ENCODE results near the gene ZNF844. TPM values are rescaled to one million over a fixed set of nuclear protein-coding genes. Genes with fewer than 3 reads are reported as not detected.

The ZNF844 gene
- total RNA-seq = 7.3 and 9.2 TPM in 2 replicates

GRCh38 chr19:12064590-12065538, at the start of gene ZNF844:
ZNF844 (plus strand) TSS chr19:12064731; CDS start chr19:12064874, 143 bp downstream.

GRCh38 chr19:12035220-12036172, 29.0 kb upstream of the ZNF844 start, which contains the start of gene ZNF433:
ZNF433 (minus strand) TSS chr19:12035679; CDS start chr19:12035539, 140 bp downstream.

GRCh38 chr19:12052497-12053169, 11.9 kb upstream of the ZNF844 start, which contains the start of gene ZNF878:
ZNF878 (minus strand) TSS chr19:12052961; CDS start chr19:12052801, 160 bp downstream.

Other genes starting within 250 kb of the ZNF844 start
- gene ZNF439, start 216.0 kb upstream of the ZNF844 start, total RNA-seq = 5.8 and 6.0 TPM in 2 replicates
- gene ZNF69, start 176.9 kb upstream of the ZNF844 start, total RNA-seq = 3.4 and 3.6 TPM in 2 replicates
- 7.6 and 7.8 TPM in 2 replicates for gene ZNF700, start 139.6 kb upstream of the ZNF844 start, total RNA-seq
- gene ZNF763, start 99.7 kb upstream of the ZNF844 start, total RNA-seq = 1.3 and 2.3 TPM in 2 replicates
- 5.5 and 5.8 TPM in 2 replicates for gene ZNF433, start 29.1 kb upstream of the ZNF844 start, total RNA-seq
- under 0.01 TPM in 1 of 2 replicates, not detected in the other for gene ZNF878, start 11.8 kb upstream of the ZNF844 start, total RNA-seq
- 4.5 and 5.0 TPM in 2 replicates for gene ZNF20, start 75.6 kb downstream of the ZNF844 start, total RNA-seq
- 12.5 and 13.8 TPM in 2 replicates for gene ZNF625, start 92.0 kb downstream of the ZNF844 start, total RNA-seq
- gene ZNF136, start 98.4 kb downstream of the ZNF844 start, total RNA-seq = 5.8 and 8.0 TPM in 2 replicates
- gene ZNF44, start 230.2 kb downstream of the ZNF844 start, total RNA-seq = 9.0 and 10.4 TPM in 2 replicates